Nephron progenitor cell (in vitro differentiated cells): ENCODE results near the gene PALLD.
A peak's percentile ranks its signal among the peaks of the same experiment; 100 is the strongest.

Experiments
- DNase-seq: peaks from one replicate; pipeline ENCODE4 v3.0.0; 2021
- H3K27ac Mint-ChIP-seq: 2 replicates; pipeline ENCODE4 v1.8.0; 2021; ENCODE audit warnings: mild to moderate bottlenecking, moderate library complexity, mixed read lengths
- H3K27me3 Mint-ChIP-seq: 2 replicates; pipeline ENCODE4 v1.8.0; 2021; ENCODE audit warnings: mild to moderate bottlenecking, low read depth, mixed read lengths; ENCODE audit not compliant: poor library complexity
- H3K36me3 Mint-ChIP-seq: 2 replicates; pipeline ENCODE4 v1.8.0; 2021; ENCODE audit warnings: low read depth, mixed read lengths
- H3K4me1 Mint-ChIP-seq: 2 replicates; pipeline ENCODE4 v1.8.0; 2021; ENCODE audit warnings: mixed read lengths
- H3K4me3 Mint-ChIP-seq: 2 replicates; pipeline ENCODE4 v1.8.0; 2021; ENCODE audit warnings: mild to moderate bottlenecking, moderate library complexity, mixed read lengths
- H3K9me3 Mint-ChIP-seq: 2 replicates; pipeline ENCODE4 v1.8.0; 2021; ENCODE audit warnings: mild to moderate bottlenecking, moderate library complexity, mixed read lengths
- TF ChIP-seq, protein P1 (sequence below): fragments of 200-600 bp; sonication (generic); IDR thresholded peaks from 2 replicates; pipeline ENCODE4 v1.5.0; 2021; ENCODE audit warnings: antibody characterized with exemption

Gene PALLD

DNA sequence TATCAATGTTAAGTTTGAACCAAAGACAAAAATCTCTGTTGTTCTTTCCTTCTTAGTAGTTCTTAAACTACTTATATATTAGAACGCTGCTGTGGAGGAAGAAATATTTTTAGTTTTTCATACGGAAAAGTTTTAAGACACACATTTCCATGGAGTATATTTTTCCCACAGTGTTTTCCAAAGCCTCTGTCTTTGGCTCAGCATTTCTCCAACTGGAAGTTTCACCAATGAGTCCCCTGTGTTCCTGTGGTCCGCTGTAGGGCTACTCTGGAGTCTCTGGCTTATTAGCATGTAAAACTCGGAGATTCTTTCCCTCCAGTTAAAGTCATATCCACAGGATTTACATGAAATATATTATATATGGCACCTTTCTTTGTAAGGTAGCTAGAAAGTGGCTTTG lies 264.2 kb downstream of the PALLD start:
- peaks cover 7% of the 10 kb centered on the region for H3K4me1 Mint-ChIP-seq
- H3K27ac Mint-ChIP-seq, result no peak overlapping the region
- no peaks in the 10 kb centered on the region for H3K9me3 Mint-ChIP-seq
- TF ChIP-seq, protein P1, sequence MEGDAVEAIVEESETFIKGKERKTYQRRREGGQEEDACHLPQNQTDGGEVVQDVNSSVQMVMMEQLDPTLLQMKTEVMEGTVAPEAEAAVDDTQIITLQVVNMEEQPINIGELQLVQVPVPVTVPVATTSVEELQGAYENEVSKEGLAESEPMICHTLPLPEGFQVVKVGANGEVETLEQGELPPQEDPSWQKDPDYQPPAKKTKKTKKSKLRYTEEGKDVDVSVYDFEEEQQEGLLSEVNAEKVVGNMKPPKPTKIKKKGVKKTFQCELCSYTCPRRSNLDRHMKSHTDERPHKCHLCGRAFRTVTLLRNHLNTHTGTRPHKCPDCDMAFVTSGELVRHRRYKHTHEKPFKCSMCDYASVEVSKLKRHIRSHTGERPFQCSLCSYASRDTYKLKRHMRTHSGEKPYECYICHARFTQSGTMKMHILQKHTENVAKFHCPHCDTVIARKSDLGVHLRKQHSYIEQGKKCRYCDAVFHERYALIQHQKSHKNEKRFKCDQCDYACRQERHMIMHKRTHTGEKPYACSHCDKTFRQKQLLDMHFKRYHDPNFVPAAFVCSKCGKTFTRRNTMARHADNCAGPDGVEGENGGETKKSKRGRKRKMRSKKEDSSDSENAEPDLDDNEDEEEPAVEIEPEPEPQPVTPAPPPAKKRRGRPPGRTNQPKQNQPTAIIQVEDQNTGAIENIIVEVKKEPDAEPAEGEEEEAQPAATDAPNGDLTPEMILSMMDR, result no peak
- peaks cover 52% of the 10 kb centered on the region for H3K36me3 Mint-ChIP-seq
- H3K4me3 Mint-ChIP-seq, result no peak overlapping the region
- peaks cover 2% of the 10 kb centered on the region for H3K27me3 Mint-ChIP-seq
- no peak for DNase-seq

- H3K9me3 Mint-ChIP-seq, result no peaks in the 10 kb centered on the region
- peaks cover 15% of the 10 kb centered on the region for H3K4me1 Mint-ChIP-seq
- TF ChIP-seq, protein P1, result no peak
- H3K4me3 Mint-ChIP-seq, result no peak overlapping the region
- DNase-seq, result no peak
- H3K27me3 Mint-ChIP-seq, result peaks cover 2% of the 10 kb centered on the region
- no peak overlapping the region for H3K27ac Mint-ChIP-seq
- peaks cover 54% of the 10 kb centered on the region for H3K36me3 Mint-ChIP-seq
Measured at GRCh38 chr4:168765322-168765721, 268.5 kb downstream of the PALLD start.

DNA sequence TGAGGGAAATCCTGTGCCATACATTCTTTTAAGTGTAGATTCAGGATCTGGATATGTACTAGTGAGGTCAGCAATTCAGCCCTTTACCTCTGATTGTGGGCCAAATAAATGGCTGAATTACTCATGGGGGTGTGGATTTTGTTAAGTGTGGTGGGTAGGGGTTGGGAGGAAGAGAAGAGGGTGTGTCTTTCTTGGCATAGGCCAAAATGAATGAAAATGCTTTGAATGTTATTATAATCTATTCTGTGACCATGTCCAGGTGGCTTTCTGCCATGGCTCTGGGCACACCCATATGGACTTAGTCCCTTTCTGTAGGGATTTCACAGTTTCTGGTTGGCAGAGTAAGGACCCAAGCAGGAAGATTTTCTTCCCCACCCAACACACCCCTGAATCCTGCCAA lies 268.9 kb downstream of the PALLD start:
- Mint-ChIP-seq H3K27me3 (peaks cover 2% of the 10 kb centered on the region), H3K9me3 (no peaks in the 10 kb centered on the region), H3K4me1 (peaks cover 13% of the 10 kb centered on the region), H3K4me3 (no peak overlapping the region), H3K36me3 (peaks cover 50% of the 10 kb centered on the region), H3K27ac (no peak overlapping the region)
- DNase-seq, result no peak
- TF ChIP-seq, protein P1, result no peak

DNA sequence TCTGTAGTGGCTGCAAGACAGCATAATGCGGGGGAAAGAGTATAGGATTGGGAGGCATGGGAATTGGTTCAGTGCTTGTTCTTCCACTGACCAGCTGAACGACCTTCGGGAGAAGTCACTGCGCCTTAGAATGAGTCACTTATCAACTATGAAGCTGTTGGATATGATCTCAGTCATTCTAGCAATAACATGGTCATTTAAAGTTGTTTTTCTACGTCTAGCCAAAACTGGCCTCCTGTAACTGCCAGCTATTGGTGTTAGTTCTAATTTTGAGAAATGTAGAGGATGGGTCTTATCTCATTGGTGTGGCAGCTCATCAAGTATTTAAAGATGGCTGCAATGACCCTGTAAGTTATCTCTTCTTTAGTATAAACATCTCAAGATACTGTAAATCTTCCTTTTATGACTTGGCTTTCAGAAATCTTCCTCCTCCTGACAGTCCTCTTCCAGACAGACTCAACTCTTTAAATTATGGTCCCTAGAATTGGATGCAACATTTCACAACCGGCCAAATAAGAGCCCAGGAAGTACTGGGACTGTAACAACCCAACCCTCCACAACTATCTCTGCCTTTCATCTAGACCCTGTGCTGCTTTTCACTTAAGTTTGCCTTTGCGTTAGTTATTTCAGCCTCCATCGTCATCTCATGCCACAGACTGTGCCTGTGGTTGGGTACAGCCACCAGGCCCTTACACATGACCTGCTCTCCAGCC lies 269.9 kb downstream of the PALLD start:
- no peaks in the 10 kb centered on the region for H3K9me3 Mint-ChIP-seq

GRCh38 chr4:168769416-168769815 lies 272.6 kb downstream of the PALLD start:
- peak overlapping the region; percentile 75 for H3K27ac Mint-ChIP-seq
- TF ChIP-seq, protein P1, result no peak
- DNase-seq, result no peak

More for the DNA sequence above, 269.9 kb downstream of the PALLD start:
- H3K36me3 Mint-ChIP-seq, result peaks cover 45% of the 10 kb centered on the region
- no peak overlapping the region for H3K27ac Mint-ChIP-seq
- DNase-seq, result no peak
- no peak overlapping the region for H3K4me3 Mint-ChIP-seq
- TF ChIP-seq, protein P1, result no peak
- peaks cover 2% of the 10 kb centered on the region for H3K27me3 Mint-ChIP-seq
- peaks cover 13% of the 10 kb centered on the region for H3K4me1 Mint-ChIP-seq

GRCh38 chr4:168769837-168770236 lies 273.0 kb downstream of the PALLD start:
- Mint-ChIP-seq H3K4me3 (no peak overlapping the region), H3K4me1 (peaks cover 13% of the 10 kb centered on the region), H3K9me3 (peaks cover 8% of the 10 kb centered on the region), H3K27me3 (peaks cover 2% of the 10 kb centered on the region), H3K36me3 (peaks cover 50% of the 10 kb centered on the region), H3K27ac (peak overlapping the region; percentile 29)
- no peak for DNase-seq
- TF ChIP-seq, protein P1, result no peak

More at GRCh38 chr4:168769416-168769815, 272.6 kb downstream of the PALLD start:
- Mint-ChIP-seq H3K4me3 (no peak overlapping the region), H3K36me3 (peaks cover 50% of the 10 kb centered on the region), H3K4me1 (peaks cover 13% of the 10 kb centered on the region), H3K9me3 (peaks cover 4% of the 10 kb centered on the region), H3K27me3 (peaks cover 2% of the 10 kb centered on the region)
